ENCODE results near the gene VIPR2. TPM values are rescaled to one million over a fixed set of nuclear protein-coding genes. Genes with fewer than 3 reads are reported as not detected.
A peak's percentile ranks its signal among the peaks of the same experiment; 100 is the strongest.
"Not testable (repeated sequence)": the region's sequence is repeated elsewhere in the genome, so short reads cannot be mapped to it uniquely, and the experiment has no call there.

Gene VIPR2, protein sequence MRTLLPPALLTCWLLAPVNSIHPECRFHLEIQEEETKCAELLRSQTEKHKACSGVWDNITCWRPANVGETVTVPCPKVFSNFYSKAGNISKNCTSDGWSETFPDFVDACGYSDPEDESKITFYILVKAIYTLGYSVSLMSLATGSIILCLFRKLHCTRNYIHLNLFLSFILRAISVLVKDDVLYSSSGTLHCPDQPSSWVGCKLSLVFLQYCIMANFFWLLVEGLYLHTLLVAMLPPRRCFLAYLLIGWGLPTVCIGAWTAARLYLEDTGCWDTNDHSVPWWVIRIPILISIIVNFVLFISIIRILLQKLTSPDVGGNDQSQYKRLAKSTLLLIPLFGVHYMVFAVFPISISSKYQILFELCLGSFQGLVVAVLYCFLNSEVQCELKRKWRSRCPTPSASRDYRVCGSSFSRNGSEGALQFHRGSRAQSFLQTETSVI
- 1.5 TPM in 1 of 2 replicates, not detected in the other for total RNA-seq (2014; rRNA removed; shearing (Covaris generic))

GRCh38 chr7:159144758-159145489, at the start of gene VIPR2:
VIPR2 (minus strand) TSS chr7:159144867; CDS start chr7:159144771, 96 bp downstream.
- Histone ChIP-seq H3K9me3 (replicated peaks) (peaks cover 3% of the 10 kb centered on the region; the same call in 1 of the 2 replicates), H3K4me1 (replicated peaks) (peaks cover 4% of the 10 kb centered on the region; the same call in 1 of the 2 replicates), H3K27me3 (replicated peaks) (peaks cover 31% of the 10 kb centered on the region), H3K4me3 (peak within 1 kb of the TSS; percentile 18), H3K27ac (no peak within 1 kb of the TSS), H3K36me3 (no peaks in the 10 kb centered on the region)
- no peak for DNase-seq (ENCODE audit: low read depth in 1 of 2, low spot score in 2 of 2)

DNA sequence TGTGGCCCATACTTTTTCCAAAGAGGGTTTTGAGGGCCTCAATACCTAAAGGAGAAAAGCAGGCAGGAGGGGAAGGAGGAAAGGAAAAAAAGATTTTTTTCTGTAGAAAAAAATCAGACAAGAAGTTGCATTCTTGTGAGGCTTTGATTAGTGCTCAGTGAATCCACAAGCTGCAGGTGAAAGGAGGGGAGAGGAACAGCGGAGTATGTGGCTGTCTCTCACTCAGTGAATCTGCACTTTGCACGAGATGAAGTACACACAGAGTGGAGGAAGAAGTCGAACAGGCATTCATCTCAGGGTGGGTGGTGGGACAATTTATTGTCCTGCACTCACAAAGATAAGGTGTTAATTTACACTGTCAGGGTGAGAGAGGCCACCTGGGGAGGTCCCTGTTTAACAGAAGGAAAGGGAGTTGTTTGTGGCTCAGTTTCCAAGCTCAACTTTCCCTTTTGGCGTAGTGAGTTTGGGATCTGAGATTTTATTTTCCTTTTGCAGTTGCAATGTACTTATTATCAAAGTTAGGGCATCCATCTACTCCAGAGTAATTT, 49.0 kb upstream of the VIPR2 start:
- Histone ChIP-seq H3K27me3 (replicated peaks) (no peaks in the 10 kb centered on the region), H3K27ac (no peak overlapping the region), H3K36me3 (no peaks in the 10 kb centered on the region), H3K4me3 (no peak overlapping the region), H3K9me3 (replicated peaks) (0 out of 2 replicates have a peak, but pooled peaks cover 6% of the 10 kb centered on the region), H3K4me1 (replicated peaks) (no peaks in the 10 kb centered on the region)
- DNase-seq (ENCODE audit: low read depth in 1 of 2, low spot score in 2 of 2) = no peak

DNA sequence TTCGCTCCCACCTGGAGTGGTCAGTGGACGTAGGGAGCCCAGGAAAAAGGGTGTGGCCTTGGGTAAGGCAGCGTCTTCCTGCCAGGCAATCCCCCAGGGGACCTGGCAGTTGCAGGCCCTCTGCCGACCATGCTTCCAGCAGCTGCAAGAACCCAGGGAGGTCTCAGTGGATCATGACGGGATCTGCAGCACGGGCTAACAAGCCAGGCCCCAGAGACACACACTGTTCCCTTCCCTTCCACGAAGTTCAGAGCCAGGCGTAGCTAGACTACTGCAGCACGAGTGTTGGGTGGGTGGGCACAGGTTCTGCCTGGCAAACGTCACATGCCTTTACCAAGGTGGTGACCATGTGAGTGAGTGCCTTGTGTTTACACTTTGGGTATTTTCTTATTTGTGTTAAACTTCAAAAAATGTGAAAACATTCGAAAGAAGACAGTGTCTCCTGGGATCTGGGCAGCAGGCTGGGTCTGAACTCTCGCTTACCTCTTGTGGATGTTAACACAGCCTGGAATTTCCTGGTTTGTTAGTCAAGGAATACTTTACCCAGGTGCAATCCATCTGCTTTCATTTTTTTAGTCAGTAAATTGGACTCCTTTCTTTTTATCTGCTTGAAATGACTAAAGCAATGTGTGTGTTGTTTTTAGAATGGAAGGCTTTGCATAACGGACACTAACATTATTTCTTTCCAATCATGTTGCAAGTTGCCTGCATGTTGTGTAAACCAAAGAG, 48.2 kb upstream of the VIPR2 start:
- Histone ChIP-seq H3K9me3 (replicated peaks) (0 out of 2 replicates have a peak, but pooled peaks cover 6% of the 10 kb centered on the region), H3K27me3 (replicated peaks) (no peaks in the 10 kb centered on the region), H3K4me3 (no peak overlapping the region), H3K4me1 (replicated peaks) (no peaks in the 10 kb centered on the region), H3K27ac (no peak overlapping the region), H3K36me3 (no peaks in the 10 kb centered on the region)
- DNase-seq (ENCODE audit: low read depth in 1 of 2, low spot score in 2 of 2) = no peak

DNA sequence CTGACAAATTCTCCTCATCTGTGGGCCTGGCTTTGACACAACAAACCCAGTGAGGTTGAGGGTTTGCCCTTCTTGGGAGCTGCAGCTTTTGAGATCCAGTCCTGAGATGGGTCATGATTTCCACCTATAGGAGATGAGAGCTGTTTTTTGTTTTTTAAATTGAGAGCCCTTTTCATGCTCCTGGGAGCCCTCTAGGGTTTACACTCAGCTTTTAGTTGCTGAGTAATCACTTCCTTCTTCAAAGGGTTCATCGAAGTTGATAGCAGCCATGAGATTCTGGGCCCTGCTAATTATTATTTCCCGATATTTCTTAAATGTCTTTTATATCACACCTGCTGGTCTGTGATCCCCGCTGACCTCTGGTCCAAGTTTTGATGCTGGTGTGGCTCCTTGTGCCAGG, 47.3 kb upstream of the VIPR2 start:
- Histone ChIP-seq H3K4me1 (replicated peaks) (no peaks in the 10 kb centered on the region), H3K9me3 (replicated peaks) (0 out of 2 replicates have a peak, but pooled peaks cover 5% of the 10 kb centered on the region), H3K4me3 (no peak overlapping the region), H3K36me3 (no peaks in the 10 kb centered on the region), H3K27me3 (replicated peaks) (no peaks in the 10 kb centered on the region), H3K27ac (no peak overlapping the region)
- no peak for DNase-seq (ENCODE audit: low read depth in 1 of 2, low spot score in 2 of 2)

DNA sequence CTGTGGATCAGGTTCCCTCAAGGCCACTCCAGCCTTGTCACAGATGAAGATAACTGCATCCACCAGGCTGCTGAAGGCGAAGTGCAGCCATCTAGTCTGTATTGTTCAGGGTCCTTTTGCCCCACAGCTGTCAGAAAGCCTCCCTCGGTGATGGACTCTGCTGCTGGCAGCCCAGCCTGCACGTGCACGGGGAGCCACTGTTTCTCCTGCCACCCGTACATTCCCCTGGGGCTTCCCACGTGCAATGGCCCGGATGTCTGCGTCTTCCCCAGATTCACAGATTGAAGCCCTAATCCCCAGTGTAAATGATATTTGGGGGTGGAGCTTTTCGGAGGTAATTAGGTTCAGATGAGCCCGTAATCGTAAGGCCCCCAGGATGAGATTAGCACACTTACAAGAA, 46.6 kb upstream of the VIPR2 start:
- Histone ChIP-seq H3K27ac (no peak overlapping the region), H3K27me3 (replicated peaks) (no peaks in the 10 kb centered on the region), H3K36me3 (no peaks in the 10 kb centered on the region), H3K9me3 (replicated peaks) (0 out of 2 replicates have a peak, but pooled peaks cover 3% of the 10 kb centered on the region), H3K4me1 (replicated peaks) (no peaks in the 10 kb centered on the region), H3K4me3 (no peak overlapping the region)
- no peak for DNase-seq (ENCODE audit: low read depth in 1 of 2, low spot score in 2 of 2)

GRCh38 chr7:159188011-159188410, 43.3 kb upstream of the VIPR2 start:
- H3K4me3 ChIP-seq = no peak overlapping the region
- H3K9me3 ChIP-seq (replicated peaks) = 0 out of 2 replicates have a peak, but pooled peaks cover 3% of the 10 kb centered on the region
- H3K27ac ChIP-seq = no peak overlapping the region
- no peaks in the 10 kb centered on the region for H3K27me3 ChIP-seq (replicated peaks)
- no peaks in the 10 kb centered on the region for H3K4me1 ChIP-seq (replicated peaks)
- H3K36me3 ChIP-seq = no peaks in the 10 kb centered on the region
- DNase-seq (ENCODE audit: low read depth in 1 of 2, low spot score in 2 of 2) = no peak

- Histone ChIP-seq H3K9me3 (replicated peaks) (peaks cover 4% of the 10 kb centered on the region; the same call in 1 of the 2 replicates), H3K27me3 (replicated peaks) (no peaks in the 10 kb centered on the region), H3K4me1 (replicated peaks) (peaks cover 30% of the 10 kb centered on the region), H3K36me3 (no peaks in the 10 kb centered on the region), H3K4me3 (no peak overlapping the region), H3K27ac (no peak overlapping the region)
- no peak for DNase-seq (ENCODE audit: low read depth in 1 of 2, low spot score in 2 of 2)
Observed at GRCh38 chr7:159179241-159179640, 34.6 kb upstream of the VIPR2 start.

GRCh38 chr7:159177284-159177953, 32.8 kb upstream of the VIPR2 start:
- peak overlapping the region; percentile 28; the same call in 1 of the 2 replicates for H3K27ac ChIP-seq

DNA sequence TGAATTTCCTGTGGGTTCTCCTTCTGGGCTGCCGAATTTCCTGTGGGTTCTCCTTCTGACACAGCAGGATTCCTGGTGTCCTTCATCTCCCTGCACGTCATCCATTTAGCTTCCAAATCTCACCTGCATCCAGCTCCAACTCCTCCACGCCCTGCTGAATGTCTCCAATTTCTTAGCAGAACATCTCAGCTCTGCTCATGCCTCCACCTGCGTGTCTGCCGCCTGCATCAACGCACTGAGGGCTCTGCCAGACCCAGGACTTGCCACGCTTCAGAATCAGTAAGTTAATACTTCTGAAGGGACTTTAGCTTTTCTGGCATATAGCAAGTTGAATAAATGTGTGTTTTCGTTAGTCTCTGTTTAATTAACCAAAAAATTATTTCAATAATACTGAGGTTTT, 31.1 kb upstream of the VIPR2 start:
- no peaks in the 10 kb centered on the region for H3K27me3 ChIP-seq (replicated peaks)
- no peak for DNase-seq (ENCODE audit: low read depth in 1 of 2, low spot score in 2 of 2)
- H3K4me1 ChIP-seq (replicated peaks) = peaks cover 30% of the 10 kb centered on the region
- H3K4me3 ChIP-seq = no peak overlapping the region
- no peaks in the 10 kb centered on the region for H3K36me3 ChIP-seq
- H3K27ac ChIP-seq = no peak overlapping the region
- H3K9me3 ChIP-seq (replicated peaks) = 0 out of 2 replicates have a peak, but pooled peaks cover 6% of the 10 kb centered on the region

More at GRCh38 chr7:159177284-159177953, 32.8 kb upstream of the VIPR2 start:
- Histone ChIP-seq H3K9me3 (replicated peaks) (peaks cover 6% of the 10 kb centered on the region; the same call in 1 of the 2 replicates), H3K4me1 (replicated peaks) (peaks cover 30% of the 10 kb centered on the region), H3K4me3 (no peak overlapping the region), H3K36me3 (no peaks in the 10 kb centered on the region), H3K27me3 (replicated peaks) (no peaks in the 10 kb centered on the region)
- DNase-seq (ENCODE audit: low read depth in 1 of 2, low spot score in 2 of 2) = peak in 1 of 2 experiments; percentile 63

DNA sequence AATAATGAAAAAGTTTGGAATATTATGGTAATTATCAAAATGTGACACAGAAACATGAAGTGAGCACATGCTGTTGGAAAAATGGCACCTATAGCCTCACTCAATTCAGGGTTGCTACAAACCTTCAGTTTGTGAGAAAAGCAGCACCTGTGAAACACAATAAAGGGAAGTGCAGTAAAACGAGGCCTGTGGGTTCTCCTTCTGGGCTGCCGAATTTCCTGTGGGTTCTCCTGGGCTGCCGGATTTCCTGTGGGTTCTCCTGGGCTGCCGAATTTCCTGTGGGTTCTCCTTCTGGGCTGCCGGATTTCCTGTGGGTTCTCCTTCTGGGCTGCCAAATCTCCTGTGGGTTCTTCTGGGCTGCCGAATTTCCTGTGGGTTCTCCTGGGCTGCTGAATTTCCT, 30.4 kb upstream of the VIPR2 start:
- not testable (repeated sequence) for H3K27me3 ChIP-seq (replicated peaks); H3K36me3 ChIP-seq; DNase-seq (ENCODE audit: low read depth in 1 of 2, low spot score in 2 of 2); H3K27ac ChIP-seq; H3K9me3 ChIP-seq (replicated peaks); H3K4me3 ChIP-seq
- peaks cover 30% of the 10 kb centered on the region for H3K4me1 ChIP-seq (replicated peaks)

GRCh38 chr7:159172400-159172799, 27.7 kb upstream of the VIPR2 start:
- DNase-seq (ENCODE audit: low read depth in 1 of 2, low spot score in 2 of 2) = no peak
- no peaks in the 10 kb centered on the region for H3K36me3 ChIP-seq
- H3K4me3 ChIP-seq = no peak overlapping the region
- no peak overlapping the region for H3K27ac ChIP-seq
- 0 out of 2 replicates have a peak, but pooled peaks cover 9% of the 10 kb centered on the region for H3K9me3 ChIP-seq (replicated peaks)
- no peaks in the 10 kb centered on the region for H3K27me3 ChIP-seq (replicated peaks)
- H3K4me1 ChIP-seq (replicated peaks) = peaks cover 12% of the 10 kb centered on the region

- Histone ChIP-seq H3K27me3 (replicated peaks) (no peaks in the 10 kb centered on the region), H3K4me3 (no peak overlapping the region), H3K27ac (no peak overlapping the region), H3K36me3 (no peaks in the 10 kb centered on the region), H3K9me3 (replicated peaks) (peaks cover 15% of the 10 kb centered on the region), H3K4me1 (replicated peaks) (no peaks in the 10 kb centered on the region)
- DNase-seq (ENCODE audit: low read depth in 1 of 2, low spot score in 2 of 2) = no peak
Observed at GRCh38 chr7:159169391-159169790, 24.7 kb upstream of the VIPR2 start.

DNA sequence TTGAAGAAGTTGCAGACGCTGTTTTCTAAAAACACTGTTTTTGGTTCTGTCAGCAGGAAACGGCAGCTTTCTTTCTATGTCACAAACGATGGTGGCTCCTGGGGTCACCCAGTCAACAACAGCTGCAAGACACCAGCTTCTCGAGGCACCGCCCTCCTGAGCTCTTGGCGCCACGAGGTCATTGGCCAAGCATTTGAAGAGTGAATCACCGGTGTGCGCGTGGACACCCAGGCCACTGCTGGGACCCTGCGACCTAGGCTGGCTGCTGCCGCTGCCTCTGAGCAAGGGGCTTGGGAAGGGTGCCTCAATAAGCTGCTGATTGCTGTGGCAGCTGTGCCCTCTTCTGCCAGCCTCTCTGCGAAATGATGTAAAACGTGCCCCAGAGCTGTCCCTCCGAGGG, 22.5 kb upstream of the VIPR2 start:
- Histone ChIP-seq H3K27me3 (replicated peaks) (no peaks in the 10 kb centered on the region), H3K9me3 (replicated peaks) (peaks cover 12% of the 10 kb centered on the region), H3K4me3 (no peak overlapping the region), H3K4me1 (replicated peaks) (no peaks in the 10 kb centered on the region), H3K27ac (no peak overlapping the region), H3K36me3 (no peaks in the 10 kb centered on the region)
- DNase-seq (ENCODE audit: low read depth in 1 of 2, low spot score in 2 of 2) = no peak
